ENCODE data around the gene SQSTM1. TPM values are rescaled to one million over a fixed set of nuclear protein-coding genes. Genes with fewer than 3 reads are reported as not detected.

Gene SQSTM1
- total RNA-seq: 355 and 486 TPM in 2 replicates

DNA sequence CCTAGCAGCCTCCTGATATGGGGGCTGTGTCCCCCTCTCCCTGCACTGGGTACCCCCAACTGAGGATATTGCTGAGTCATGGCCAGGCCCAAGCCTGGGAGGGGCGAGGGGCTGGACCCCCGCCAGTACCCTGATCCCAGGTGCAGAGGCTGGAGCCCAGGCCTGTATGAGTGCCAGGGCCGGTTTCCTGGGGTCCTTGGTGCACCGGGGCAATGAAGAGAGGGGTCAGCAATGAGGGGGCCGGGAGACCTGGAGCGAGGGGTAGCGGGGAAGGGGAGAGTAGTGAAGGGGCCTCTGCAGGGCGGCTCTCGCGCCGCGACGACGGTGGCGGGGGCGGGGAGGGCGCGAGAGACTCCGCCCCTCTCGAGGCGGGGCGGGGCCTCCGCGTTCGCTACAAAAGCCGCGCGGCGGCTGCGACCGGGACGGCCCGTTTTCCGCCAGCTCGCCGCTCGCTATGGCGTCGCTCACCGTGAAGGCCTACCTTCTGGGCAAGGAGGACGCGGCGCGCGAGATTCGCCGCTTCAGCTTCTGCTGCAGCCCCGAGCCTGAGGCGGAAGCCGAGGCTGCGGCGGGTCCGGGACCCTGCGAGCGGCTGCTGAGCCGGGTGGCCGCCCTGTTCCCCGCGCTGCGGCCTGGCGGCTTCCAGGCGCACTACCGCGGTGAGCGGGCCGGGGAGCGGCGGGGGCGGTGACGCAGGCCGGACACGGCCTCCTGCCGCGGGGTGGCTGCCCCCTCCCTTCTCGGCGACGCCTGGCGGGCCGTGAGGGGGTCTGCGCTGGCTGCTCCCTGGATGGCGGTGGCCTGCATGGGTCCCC is at the start of gene SQSTM1:
Gene SQSTM1, plus strand, starts transcription at position 423 of the 815 bp plus-strand sequence. Its CDS starts 32 bp downstream, at position 455.

DNA sequence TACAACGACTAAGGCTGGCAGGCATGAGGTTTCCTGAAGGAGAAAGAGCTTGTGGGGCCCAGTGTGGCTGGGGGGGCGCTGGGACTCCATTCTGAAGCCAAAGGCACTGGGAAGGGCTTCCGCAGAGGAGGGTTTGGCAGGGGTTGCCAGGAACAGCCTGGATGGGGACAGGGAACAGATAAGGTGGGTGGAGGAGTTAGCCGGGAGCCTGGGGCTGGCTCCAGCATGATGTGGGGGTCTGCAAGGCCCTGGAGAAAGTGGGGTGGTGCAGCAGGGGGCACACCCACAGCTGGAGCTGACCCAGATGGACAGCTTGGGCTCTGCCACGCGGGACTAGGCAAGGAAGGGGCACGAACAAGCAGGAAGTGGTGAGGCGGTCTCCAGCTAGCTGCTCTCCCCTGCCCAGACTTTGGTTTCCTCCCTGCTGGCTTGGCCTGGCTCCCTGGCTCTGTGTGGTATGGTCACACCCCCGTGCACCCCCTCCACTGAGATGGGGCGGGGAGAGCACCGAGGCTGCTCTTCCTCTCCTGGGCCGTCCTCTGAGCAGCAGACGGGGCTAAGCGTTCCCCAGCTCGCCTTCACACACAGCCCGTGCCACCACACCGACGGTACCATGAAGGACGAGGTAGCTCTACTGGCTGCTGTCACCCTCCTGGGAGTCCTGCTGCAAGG is 27.1 kb upstream of the SQSTM1 start, which contains the start of gene LTC4S:
Gene LTC4S, plus strand, starts transcription at position 519 of the 672 bp plus-strand sequence. Its CDS starts 95 bp downstream, at position 614.

DNA sequence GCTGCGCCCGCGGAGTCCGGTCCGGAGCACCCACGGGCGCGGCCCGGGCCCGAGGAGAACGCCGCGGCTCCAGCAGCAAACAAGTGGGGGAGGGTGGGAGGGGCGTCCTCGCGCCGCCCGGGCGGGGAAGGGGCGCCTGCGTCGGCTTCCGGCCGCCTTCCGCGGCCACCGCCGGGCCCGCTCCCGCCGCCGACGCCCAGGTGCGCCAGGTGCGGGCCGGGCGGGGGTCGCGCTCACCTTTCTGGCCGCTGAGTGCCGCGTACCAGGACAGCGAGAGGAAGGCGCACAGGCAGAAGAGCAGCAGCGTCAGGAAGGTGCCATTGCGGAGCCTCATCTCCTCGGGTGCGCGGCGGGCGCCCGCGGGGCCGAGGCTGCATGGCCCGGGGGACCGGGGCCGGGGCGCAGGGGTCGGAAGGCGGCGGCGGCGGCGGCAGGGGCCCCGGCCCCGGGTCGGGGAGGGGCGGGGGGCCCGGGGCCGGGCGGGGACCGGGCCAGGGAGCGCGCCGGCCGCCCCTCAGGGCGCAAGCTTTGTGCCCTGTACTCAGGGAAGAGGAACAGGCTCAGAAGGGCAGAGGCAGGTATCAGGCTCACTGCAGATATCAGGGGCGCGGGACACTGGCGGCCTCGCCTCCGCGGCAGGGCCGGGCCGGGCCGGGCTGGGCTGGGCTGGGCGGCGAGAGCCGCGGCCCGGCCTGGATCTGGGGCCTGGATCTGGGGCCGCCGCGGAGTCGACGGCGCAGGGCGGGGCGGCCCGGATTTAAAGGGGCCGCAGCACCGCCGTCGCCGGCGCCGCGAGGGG is 14.3 kb upstream of the SQSTM1 start, which contains the start of gene MGAT4B:
Gene MGAT4B, minus strand, starts transcription at position 617 of the 799 bp plus-strand sequence. Its CDS starts 283 bp downstream, at position 334.

DNA sequence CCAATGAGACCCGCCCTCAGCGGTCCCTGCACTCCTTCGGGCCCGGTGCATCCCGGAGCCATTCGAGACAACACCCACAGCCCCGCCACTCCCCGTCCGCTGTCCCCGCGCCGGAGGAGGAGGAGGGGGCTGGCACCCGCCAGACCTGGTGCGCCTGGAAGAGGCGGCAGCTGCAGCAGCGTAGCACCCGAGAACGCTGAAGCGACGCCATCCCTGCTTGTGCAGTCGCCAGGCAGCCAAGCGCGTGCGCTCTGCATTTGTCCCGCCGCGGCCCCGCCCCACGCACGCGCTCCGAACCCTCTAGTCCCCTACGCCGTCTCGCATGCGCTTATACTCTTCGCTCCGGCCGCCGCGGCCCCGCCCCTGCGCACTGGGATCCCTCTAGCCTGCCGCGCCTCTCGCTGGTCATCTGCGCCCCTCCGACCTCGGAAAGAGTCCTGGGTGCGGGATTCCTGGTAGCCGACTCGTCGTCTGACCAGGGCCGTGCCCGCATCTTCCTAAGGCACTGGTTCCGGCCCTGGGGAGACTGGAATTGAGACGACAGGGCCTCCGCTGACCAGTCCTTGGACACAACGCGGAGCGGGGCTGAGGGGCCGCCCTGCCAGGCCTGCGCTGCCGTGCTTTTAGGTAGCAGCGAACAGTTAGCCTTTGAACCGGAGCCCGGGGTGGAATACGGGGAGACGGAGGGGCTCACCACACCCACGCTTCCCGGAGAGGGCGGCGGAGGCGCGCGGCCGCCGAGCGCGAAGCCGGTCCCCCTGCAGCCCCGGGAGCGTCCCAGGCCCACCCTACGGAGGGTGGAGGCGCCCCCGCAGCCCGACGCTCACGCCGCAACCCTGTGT is 38.1 kb downstream of the SQSTM1 start, which contains the start of gene MRNIP:
Gene MRNIP, minus strand, starts transcription at position 232 of the 842 bp plus-strand sequence. Its CDS starts 21 bp downstream, at position 211.

Other genes with a start within 250 kb of the SQSTM1 start
- gene HNRNPH1, start 197.2 kb upstream of the SQSTM1 start, total RNA-seq: 202 and 251 TPM in 2 replicates
- gene CBY3, start 139.9 kb upstream of the SQSTM1 start, total RNA-seq: not detected in 2 replicates
- gene CANX, start 121.9 kb upstream of the SQSTM1 start, total RNA-seq: 313 and 435 TPM in 2 replicates
- gene MAML1, start 88.1 kb upstream of the SQSTM1 start, total RNA-seq: 11.6 and 38.7 TPM in 2 replicates
- gene LTC4S, start 26.9 kb upstream of the SQSTM1 start, total RNA-seq: 1.6 and 7.0 TPM in 2 replicates
- 119 and 215 TPM in 2 replicates for gene MGAT4B, start 14.0 kb upstream of the SQSTM1 start, total RNA-seq
- gene MRNIP, start 37.9 kb downstream of the SQSTM1 start, total RNA-seq: 4.5 and 22.0 TPM in 2 replicates
- 51.5 and 65.4 TPM in 2 replicates for gene TBC1D9B, start 87.0 kb downstream of the SQSTM1 start, total RNA-seq

Data from epithelial cell of alveolus of lung (primary cell).